Transverse colon (tissue), 4 donors: ENCODE results near the gene PER2. TPM values are rescaled to one million over a fixed set of nuclear protein-coding genes. Genes with fewer than 3 reads are reported as not detected.

ENCODE experiments used
- DNase-seq: peaks from one replicate; pipeline ENCODE4 v3.0.0-alpha.2; 2019
- H3K27ac ChIP-seq, 4 donors: fragments of 200-600 bp; sonication (generic); 2 replicates each; pipeline ENCODE4 v1.5.1; 2016 to 2018; ENCODE audit warnings: inconsistent platforms in 4 of 4
- H3K27me3 ChIP-seq: fragments of 200-600 bp; sonication (generic); 2 replicates; pipeline ENCODE4 v1.5.1; 2017; ENCODE audit warnings: inconsistent platforms
- H3K36me3 ChIP-seq, 4 donors: fragments of 200-600 bp; sonication (generic); 2 replicates each; pipeline ENCODE4 v1.5.1; 2017 to 2019; ENCODE audit warnings: inconsistent platforms in 4 of 4
- H3K4me1 ChIP-seq, 4 donors: fragments of 200-600 bp; sonication (generic); 2 replicates each; pipeline ENCODE4 v1.5.1; 2017 to 2020; ENCODE audit warnings: inconsistent platforms in 4 of 4
- H3K4me3 ChIP-seq, 4 donors: fragments of 200-600 bp; sonication (generic); 1 replicate in 1 of 4; 2 replicates in 3 of 4; pipeline versions ENCODE4 v1.5.1 to v1.6.1; 2017 to 2019; ENCODE audit warnings: inconsistent platforms in 4 of 4
- H3K9me3 ChIP-seq, 2 donors: fragments of 200-600 bp; sonication (generic); 2 replicates each; pipeline ENCODE4 v1.5.1; 2017 to 2019; ENCODE audit warnings: inconsistent platforms in 2 of 2
- EP300 ChIP-seq: sonication (generic); formaldehyde crosslinking; IDR thresholded peaks from one replicate; pipeline ENCODE4 v1.6.1; 2017; ENCODE audit warnings: antibody characterized with exemption, low read depth
- POLR2A ChIP-seq: fragments of 450-650 bp; IDR thresholded peaks from one replicate; pipeline ENCODE4 v1.6.1; 2016; ENCODE audit warnings: antibody characterized with exemption, mild to moderate bottlenecking, moderate library complexity
- POLR2AphosphoS5 ChIP-seq, 3 donors: sonication (generic); formaldehyde crosslinking; IDR thresholded peaks; one replicate each; pipeline ENCODE4 v1.6.1; 2016; ENCODE audit warnings: antibody characterized with exemption in 3 of 3
- WGBS, 2 donors: methylation state at CpG; one replicate each; pipeline ENCODE4 v1.1.5; 2018; ENCODE audit warnings: low coverage in 1 of 2; 5-methylcytosine and 5-hydroxymethylcytosine counted together
- in situ Hi-C, 4 donors: fragments of 200-750 bp; cut with MboI; loops; one replicate each; pipeline versions ENCODE4 v1.15.0 to v1.15.1; 2017; ENCODE audit warnings: low sequenced_read_pairs in 3 of 4, low pct_ligation_motif_present in 1 of 4, low pct_unique_long_range_greater_than_20kb in 1 of 4
- intact Hi-C: fragments of 100-400 bp; cut with DNase I; formaldehyde crosslinking; loops from one replicate; pipeline ENCODE4 v1.15.1; 2023; ENCODE audit warnings: low total_unique reads
- total RNA-seq, 4 donors: library from RNA; depleted of rRNA; stranded (reverse); fragments of >200 nt; gene quantifications; one replicate each; pipeline ENCODE4 v1.1.0, GENCODE V29; 2016
- TF ChIP-seq, protein P1 (sequence below), 5 experiments: fragments of 200-600 bp in 3 of 5; fragments of 450-650 bp in 2 of 5; sonication (generic) in 3 of 5; IDR thresholded peaks; 1 replicate in 2 of 5; 2 replicates in 3 of 5; pipeline ENCODE4 v1.5.1; 2016 to 2017; ENCODE audit warnings: antibody characterized with exemption in 5 of 5, inconsistent platforms in 3 of 5, mild to moderate bottlenecking in 2 of 5, moderate library complexity in 1 of 5

PER2 gene
- total RNA-seq, 4 donors from 2014 or later = 19.1 to 67.3 (median 32.3) TPM

- WGBS, 2 donors = 7 to 30% methylated on average over 2 to 27 of the region's 27 CpGs
- H3K9me3 ChIP-seq = no peaks in the 10 kb centered on the region
- H3K27me3 ChIP-seq = peaks cover under 1% of the 10 kb centered on the region
- H3K4me1 ChIP-seq = peaks cover 14 to 36% (median 26%) of the 10 kb centered on the region in 4 donors
- peak overlapping the region; percentile 69 to 99 (median 85) for H3K4me3 ChIP-seq
- H3K27ac ChIP-seq = peak overlapping the region; percentile 95 to 98 (median 95)
- TF ChIP-seq POLR2AphosphoS5 (IDR thresholded peaks at IDR 0.05) = no peak
- TF ChIP-seq, protein P1, sequence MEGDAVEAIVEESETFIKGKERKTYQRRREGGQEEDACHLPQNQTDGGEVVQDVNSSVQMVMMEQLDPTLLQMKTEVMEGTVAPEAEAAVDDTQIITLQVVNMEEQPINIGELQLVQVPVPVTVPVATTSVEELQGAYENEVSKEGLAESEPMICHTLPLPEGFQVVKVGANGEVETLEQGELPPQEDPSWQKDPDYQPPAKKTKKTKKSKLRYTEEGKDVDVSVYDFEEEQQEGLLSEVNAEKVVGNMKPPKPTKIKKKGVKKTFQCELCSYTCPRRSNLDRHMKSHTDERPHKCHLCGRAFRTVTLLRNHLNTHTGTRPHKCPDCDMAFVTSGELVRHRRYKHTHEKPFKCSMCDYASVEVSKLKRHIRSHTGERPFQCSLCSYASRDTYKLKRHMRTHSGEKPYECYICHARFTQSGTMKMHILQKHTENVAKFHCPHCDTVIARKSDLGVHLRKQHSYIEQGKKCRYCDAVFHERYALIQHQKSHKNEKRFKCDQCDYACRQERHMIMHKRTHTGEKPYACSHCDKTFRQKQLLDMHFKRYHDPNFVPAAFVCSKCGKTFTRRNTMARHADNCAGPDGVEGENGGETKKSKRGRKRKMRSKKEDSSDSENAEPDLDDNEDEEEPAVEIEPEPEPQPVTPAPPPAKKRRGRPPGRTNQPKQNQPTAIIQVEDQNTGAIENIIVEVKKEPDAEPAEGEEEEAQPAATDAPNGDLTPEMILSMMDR (IDR thresholded peaks at IDR 0.05) = no peak
- TF ChIP-seq POLR2A = no peak
- TF ChIP-seq EP300 = no peak
- intact Hi-C loops = loop anchor here (5.0 kb wide), 1 partner anchor 40 kb away; the partner anchor contains the start of gene HES6
- in situ Hi-C loops = no loop called here
- DNase-seq = no peak
- no peaks in the 10 kb centered on the region for H3K36me3 ChIP-seq
Observed at GRCh38 chr2:238202326-238203093, 85.9 kb downstream of the PER2 start.

Other genes with a start within 250 kb of the PER2 start
- gene SCLY, start 227.6 kb downstream of the PER2 start, total RNA-seq = 10 to 100 TPM in 3 of 4 donors, 1 to 10 TPM in 1; 9.4 to 24.3 (median 11.1) TPM
- 1 to 10 TPM in 2 of 4 donors, under 1 TPM in 2; 0.14 to 4.4 (median 0.72) TPM for gene ESPNL, start 188.3 kb downstream of the PER2 start, total RNA-seq
- 1 to 10 TPM in 1 of 4 donors, under 1 TPM in 1, not detected in 2; 0.14 to 5.6 TPM for gene KLHL30, start 149.9 kb downstream of the PER2 start, total RNA-seq
- under 1 TPM in 1 of 4 donors, not detected in 3; 0.41 TPM for gene ERFE, start 129.6 kb downstream of the PER2 start, total RNA-seq
- 10 to 100 TPM; 16.3 to 40.0 (median 32.1) TPM for gene ILKAP, start 84.9 kb downstream of the PER2 start, total RNA-seq
- 10 to 100 TPM; 15.0 to 94.5 (median 31.7) TPM for gene HES6, start 48.6 kb downstream of the PER2 start, total RNA-seq
- 10 to 100 TPM in 3 of 4 donors, 1 to 10 TPM in 1; 1.1 to 14.1 (median 10.4) TPM for gene TRAF3IP1, start 31.9 kb upstream of the PER2 start, total RNA-seq
- 10 to 100 TPM in 3 of 4 donors, 1 to 10 TPM in 1; 9.4 to 48.3 (median 17.2) TPM for gene ASB1, start 138.3 kb upstream of the PER2 start, total RNA-seq